Chondrocyte (in vitro differentiated cells): ENCODE results near the gene MRPL19. TPM values are rescaled to one million over a fixed set of nuclear protein-coding genes. Genes with fewer than 3 reads are reported as not detected.
A peak's percentile ranks its signal among the peaks of the same experiment; 100 is the strongest.

Experiments used
- DNase-seq: peaks from one replicate; pipeline ENCODE4 v3.0.0; 2021; ENCODE audit warnings: mixed read lengths, low spot score
- H3K27ac Mint-ChIP-seq: one replicate; pipeline ENCODE4 v1.8.0; 2021; ENCODE audit warnings: mild to moderate bottlenecking, moderate library complexity, mixed read lengths; ENCODE audit not compliant: unreplicated experiment
- H3K27me3 Mint-ChIP-seq: 2 replicates; pipeline ENCODE4 v1.8.0; 2021; ENCODE audit warnings: low read depth, mixed read lengths
- H3K36me3 Mint-ChIP-seq: 2 replicates; pipeline ENCODE4 v1.8.0; 2021; ENCODE audit warnings: low read depth, mixed read lengths
- H3K4me1 Mint-ChIP-seq: 2 replicates; pipeline ENCODE4 v1.8.0; 2021; ENCODE audit warnings: low read depth, mild to moderate bottlenecking, mixed read lengths
- H3K4me3 Mint-ChIP-seq: one replicate; pipeline ENCODE4 v1.8.0; 2021; ENCODE audit warnings: mild to moderate bottlenecking, moderate library complexity, mixed read lengths; ENCODE audit not compliant: unreplicated experiment
- H3K9me3 Mint-ChIP-seq: 2 replicates; pipeline ENCODE4 v1.8.0; 2021; ENCODE audit warnings: low read depth, mixed read lengths
- long read RNA-seq: library from polyadenylated mRNA; stranded (forward); transcript quantifications from one replicate; pipeline ENCODE4 v2.0.0, GENCODE V29; 2021
- total RNA-seq: library from RNA; stranded (reverse); gene quantifications from 3 replicates; pipeline ENCODE4 v1.2.1, GENCODE V29; 2021
- TF ChIP-seq, protein P1 (sequence below): fragments of 200-600 bp; sonication (generic); IDR thresholded peaks from 2 replicates; pipeline ENCODE4 v1.5.0; 2021; ENCODE audit warnings: antibody characterized with exemption, mild to moderate bottlenecking, moderate library complexity

The MRPL19 gene
- total RNA-seq, result 43.5 to 52.3 TPM (median 47.8 TPM) in 3 replicates
- long read RNA-seq, transcript MRPL19-202 (6 exons, 3,479 nt), result major isoform, 50 of 80 reads
- long read RNA-seq, partial matches to known transcripts, result 1 of 80 reads
- long read RNA-seq, other reads (novel, unspliced or antisense), result 27 of 80 reads

DNA sequence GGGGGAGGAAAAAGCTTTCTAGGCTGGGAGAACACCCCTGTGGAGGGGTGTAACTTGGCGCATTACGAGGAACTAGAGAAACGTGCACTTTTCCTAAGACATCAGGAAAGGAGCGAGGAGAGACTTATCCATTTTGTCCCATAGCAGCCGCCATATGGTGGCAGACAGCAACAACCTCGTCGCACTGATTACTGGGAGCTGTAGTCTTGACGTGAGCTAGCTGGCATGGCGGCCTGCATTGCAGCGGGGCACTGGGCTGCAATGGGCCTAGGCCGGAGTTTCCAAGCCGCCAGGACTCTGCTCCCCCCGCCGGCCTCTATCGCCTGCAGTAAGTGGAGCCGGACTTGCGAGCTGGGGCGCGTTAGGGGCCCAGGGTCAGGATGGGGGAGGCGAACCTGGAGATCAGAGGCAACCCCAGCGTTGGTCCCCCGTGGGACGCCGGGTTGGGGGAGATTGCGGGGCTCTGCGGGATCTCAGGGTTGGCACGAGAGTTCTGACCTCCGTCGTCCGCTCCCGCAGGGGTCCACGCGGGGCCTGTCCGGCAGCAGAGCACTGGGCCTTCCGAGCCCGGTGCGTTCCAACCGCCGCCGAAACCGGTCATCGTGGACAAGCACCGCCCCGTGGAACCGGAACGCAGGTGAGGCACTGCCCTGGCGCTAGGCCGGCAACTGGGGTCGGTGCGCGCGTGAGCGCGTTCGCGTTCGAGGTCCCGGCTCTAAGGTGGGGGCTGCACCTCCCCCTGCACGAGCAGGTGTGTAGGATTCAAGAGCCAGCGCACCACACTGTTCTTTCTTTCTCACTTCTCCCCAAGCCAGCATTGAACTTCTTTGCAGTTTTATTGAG, at the start of gene MRPL19:
Gene MRPL19, plus strand, starts transcription at position 201 of the 843 bp plus-strand sequence. Its CDS starts 25 bp downstream, at position 226.
- peak within 1 kb of the TSS; percentile 96 for H3K27ac Mint-ChIP-seq
- peak within 1 kb of the TSS; percentile 92 for H3K4me3 Mint-ChIP-seq
- H3K4me1 Mint-ChIP-seq, result peaks cover 24% of the 10 kb centered on the region
- DNase-seq, result peak; percentile 89
- H3K9me3 Mint-ChIP-seq, result no peaks in the 10 kb centered on the region
- TF ChIP-seq, protein P1, sequence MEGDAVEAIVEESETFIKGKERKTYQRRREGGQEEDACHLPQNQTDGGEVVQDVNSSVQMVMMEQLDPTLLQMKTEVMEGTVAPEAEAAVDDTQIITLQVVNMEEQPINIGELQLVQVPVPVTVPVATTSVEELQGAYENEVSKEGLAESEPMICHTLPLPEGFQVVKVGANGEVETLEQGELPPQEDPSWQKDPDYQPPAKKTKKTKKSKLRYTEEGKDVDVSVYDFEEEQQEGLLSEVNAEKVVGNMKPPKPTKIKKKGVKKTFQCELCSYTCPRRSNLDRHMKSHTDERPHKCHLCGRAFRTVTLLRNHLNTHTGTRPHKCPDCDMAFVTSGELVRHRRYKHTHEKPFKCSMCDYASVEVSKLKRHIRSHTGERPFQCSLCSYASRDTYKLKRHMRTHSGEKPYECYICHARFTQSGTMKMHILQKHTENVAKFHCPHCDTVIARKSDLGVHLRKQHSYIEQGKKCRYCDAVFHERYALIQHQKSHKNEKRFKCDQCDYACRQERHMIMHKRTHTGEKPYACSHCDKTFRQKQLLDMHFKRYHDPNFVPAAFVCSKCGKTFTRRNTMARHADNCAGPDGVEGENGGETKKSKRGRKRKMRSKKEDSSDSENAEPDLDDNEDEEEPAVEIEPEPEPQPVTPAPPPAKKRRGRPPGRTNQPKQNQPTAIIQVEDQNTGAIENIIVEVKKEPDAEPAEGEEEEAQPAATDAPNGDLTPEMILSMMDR, result no peak
- peaks cover 9% of the 10 kb centered on the region for H3K36me3 Mint-ChIP-seq
- H3K27me3 Mint-ChIP-seq, result no peaks in the 10 kb centered on the region

DNA sequence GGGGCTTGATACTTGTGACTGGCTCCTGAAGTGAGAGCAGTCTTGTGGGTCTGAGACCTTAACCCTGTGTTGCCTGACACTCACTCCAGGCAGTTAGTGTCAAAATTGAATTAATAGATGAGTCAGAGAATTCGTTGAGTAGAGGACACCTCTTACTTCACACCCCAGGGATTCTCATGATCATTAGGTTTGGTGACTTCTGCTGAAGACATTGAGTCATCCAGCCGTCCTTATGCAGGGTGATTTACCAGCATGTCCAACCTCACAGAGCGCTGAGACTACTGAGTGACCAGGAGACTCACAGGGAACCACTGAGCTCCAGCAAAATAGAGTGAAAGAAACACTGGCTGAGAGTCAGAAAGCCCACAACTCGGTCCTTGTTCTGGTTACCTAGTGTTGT, 49.8 kb upstream of the MRPL19 start:
- H3K4me1 Mint-ChIP-seq, result peaks cover 79% of the 10 kb centered on the region

DNA sequence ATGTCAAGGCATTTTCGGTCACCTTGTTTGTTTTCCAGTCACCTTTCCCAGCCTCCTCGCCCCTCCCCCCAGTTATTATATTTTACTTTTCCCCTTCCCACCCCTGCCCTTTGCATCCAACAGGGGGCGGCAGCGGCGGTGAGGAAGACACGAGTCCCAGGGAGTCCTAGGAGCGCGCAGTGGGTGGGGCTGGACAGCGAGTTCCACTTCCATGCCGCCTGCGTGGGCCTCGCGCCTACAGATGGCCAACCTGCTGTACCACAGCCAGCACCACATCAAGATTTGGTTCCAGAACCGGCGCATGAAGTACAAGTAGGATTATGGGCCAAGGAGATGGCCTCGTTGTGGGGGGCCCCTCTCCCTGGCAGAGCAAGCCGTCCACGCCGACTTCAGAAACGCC, 48.6 kb upstream of the MRPL19 start:
- Mint-ChIP-seq H3K9me3 (no peaks in the 10 kb centered on the region), H3K4me3 (no peak overlapping the region), H3K36me3 (no peaks in the 10 kb centered on the region), H3K27ac (no peak overlapping the region), H3K27me3 (no peaks in the 10 kb centered on the region), H3K4me1 (peaks cover 79% of the 10 kb centered on the region)
- TF ChIP-seq, protein P1, result no peak
- no peak for DNase-seq

More for the DNA sequence above, 49.8 kb upstream of the MRPL19 start:
- no peaks in the 10 kb centered on the region for H3K27me3 Mint-ChIP-seq
- no peak overlapping the region for H3K4me3 Mint-ChIP-seq
- TF ChIP-seq, protein P1, result no peak
- H3K36me3 Mint-ChIP-seq, result no peaks in the 10 kb centered on the region
- H3K27ac Mint-ChIP-seq, result peak overlapping the region; percentile 91
- H3K9me3 Mint-ChIP-seq, result no peaks in the 10 kb centered on the region
- DNase-seq, result no peak

DNA sequence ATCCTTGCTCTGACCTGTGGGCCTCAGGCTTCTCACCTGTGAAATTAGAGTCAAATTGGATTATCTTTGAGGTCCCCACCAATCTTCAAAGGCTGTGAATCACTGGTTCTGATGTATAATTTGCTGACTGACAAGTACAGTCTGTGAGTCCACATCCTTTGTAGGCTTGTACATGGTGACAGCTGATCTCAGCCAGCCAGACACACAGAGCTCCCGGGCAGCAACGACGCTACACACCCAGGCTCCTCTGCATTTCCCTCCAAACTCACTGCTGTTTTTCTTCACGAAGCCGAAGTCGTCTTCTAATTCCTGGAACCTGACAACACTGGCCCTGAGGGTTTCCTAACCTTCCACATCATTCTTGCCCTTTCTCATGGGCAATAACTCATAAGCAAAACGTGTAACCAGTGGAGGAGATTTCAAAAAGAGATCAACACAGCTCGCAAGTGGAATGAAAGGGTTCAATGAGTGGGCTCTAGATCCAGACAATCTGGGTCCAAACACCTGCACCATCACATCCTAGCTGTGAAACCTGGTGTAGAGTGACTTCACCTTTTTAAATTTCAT, 47.9 kb upstream of the MRPL19 start:
- TF ChIP-seq, protein P1, result no peak
- H3K4me3 Mint-ChIP-seq, result no peak overlapping the region
- no peaks in the 10 kb centered on the region for H3K9me3 Mint-ChIP-seq
- H3K27ac Mint-ChIP-seq, result peak overlapping the region; percentile 62
- no peaks in the 10 kb centered on the region for H3K36me3 Mint-ChIP-seq
- peaks cover 77% of the 10 kb centered on the region for H3K4me1 Mint-ChIP-seq
- no peak for DNase-seq
- H3K27me3 Mint-ChIP-seq, result no peaks in the 10 kb centered on the region

DNA sequence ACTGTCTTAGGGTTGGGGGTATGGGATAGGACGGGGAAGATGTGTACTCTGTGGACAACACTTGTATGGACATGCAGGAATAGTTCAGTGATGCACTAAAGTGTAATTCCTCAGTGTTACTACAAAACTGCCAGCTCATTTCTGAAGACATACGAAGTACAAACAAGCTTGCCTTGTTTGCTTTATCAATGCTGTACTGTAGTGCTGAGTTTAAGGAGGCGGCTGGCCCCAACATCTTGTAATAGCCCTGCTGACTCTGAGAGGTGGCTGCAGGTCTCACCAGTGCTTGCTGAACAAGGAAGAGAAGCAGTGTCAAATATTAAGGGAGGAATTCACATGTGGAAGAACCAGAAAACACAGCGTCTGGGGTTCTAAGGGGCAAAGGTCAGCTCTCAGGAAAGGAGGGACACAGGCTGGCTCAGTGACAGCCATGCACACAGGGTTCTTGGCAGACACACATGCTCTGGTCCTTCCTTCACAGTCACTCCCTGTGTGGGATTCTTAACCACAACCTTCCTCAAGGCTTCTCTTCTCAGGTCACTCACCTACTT, 46.0 kb upstream of the MRPL19 start:
- Mint-ChIP-seq H3K27me3 (no peaks in the 10 kb centered on the region), H3K9me3 (no peaks in the 10 kb centered on the region), H3K27ac (no peak overlapping the region), H3K4me1 (peaks cover 81% of the 10 kb centered on the region), H3K36me3 (no peaks in the 10 kb centered on the region), H3K4me3 (no peak overlapping the region)
- TF ChIP-seq, protein P1, result no peak
- DNase-seq, result no peak
